Glomerular visceral epithelial cell (primary cell): Measurements from ENCODE around the gene OTOP2.

ENCODE experiments used
- DNase-seq: peaks from one replicate; pipeline ENCODE4 v3.0.0-alpha.2; 2016; ENCODE audit errors: extremely low spot score

Gene OTOP2

GRCh38 chr17:74971069-74971841, 47.2 kb downstream of the OTOP2 start:
- DNase-seq = no peak

DNA sequence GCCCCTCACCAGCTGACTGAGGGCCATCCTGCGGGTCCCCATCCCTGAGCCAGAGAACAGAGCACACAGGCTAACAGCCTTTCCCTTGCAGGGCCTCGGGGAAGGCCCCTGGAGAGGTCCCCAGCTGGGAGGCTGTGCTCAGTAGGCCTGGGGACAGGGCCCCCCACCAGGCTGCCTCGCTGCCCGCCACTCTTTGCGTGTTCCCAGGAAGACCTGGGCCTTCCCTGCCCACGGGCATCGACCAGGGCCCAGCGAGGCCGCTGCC, 47.7 kb downstream of the OTOP2 start:
- no peak for DNase-seq

GRCh38 chr17:74972107-74972972, 48.3 kb downstream of the OTOP2 start, which contains the start of gene HID1:
HID1 (minus strand) TSS chr17:74972759; CDS start chr17:74972656, 103 bp downstream.
- peak; percentile 39 for DNase-seq

- DNase-seq = no peak
Observed at GRCh38 chr17:74972973-74973328, 48.9 kb downstream of the OTOP2 start.

GRCh38 chr17:74975943-74976342, 51.9 kb downstream of the OTOP2 start:
- no peak for DNase-seq

GRCh38 chr17:74977802-74978201, 53.7 kb downstream of the OTOP2 start:
- no peak for DNase-seq

- no peak for DNase-seq
Observed at GRCh38 chr17:74978240-74978639, 54.2 kb downstream of the OTOP2 start.

DNA sequence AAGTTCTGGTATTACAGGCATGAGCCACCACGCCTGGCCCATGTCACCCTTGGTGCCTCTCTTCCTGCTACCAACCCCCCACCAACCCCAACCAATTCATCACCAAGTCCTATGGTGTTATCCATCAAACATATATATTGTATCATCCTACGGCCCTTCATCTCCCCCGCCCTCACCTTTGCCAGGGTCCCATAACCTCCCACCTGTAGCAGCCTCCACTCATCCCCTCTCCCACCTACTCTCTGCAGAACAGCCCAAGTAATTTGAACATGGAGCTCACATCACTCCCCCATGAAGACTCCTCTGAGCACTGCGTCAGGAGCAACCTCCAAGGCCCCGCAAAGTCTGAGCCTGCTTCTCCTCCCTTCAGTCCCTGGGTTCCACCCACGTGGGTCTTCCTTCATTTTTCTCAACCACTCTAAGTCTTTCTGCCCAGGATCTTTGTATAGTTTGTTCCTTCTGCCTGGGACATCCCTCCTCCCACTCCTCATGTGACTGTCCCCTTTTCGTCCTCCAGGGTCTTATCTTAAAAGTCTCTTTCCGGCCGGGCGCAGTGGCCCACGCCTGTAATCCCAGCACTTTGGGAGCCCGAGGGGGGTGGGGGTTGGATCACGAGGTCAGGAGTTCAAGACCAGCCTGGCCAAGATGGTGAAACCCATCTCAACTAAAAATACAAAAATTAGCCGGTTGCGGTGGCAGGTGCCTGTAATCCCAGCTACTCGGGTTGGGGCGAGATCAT, 55.5 kb downstream of the OTOP2 start:
- DNase-seq = no peak

DNA sequence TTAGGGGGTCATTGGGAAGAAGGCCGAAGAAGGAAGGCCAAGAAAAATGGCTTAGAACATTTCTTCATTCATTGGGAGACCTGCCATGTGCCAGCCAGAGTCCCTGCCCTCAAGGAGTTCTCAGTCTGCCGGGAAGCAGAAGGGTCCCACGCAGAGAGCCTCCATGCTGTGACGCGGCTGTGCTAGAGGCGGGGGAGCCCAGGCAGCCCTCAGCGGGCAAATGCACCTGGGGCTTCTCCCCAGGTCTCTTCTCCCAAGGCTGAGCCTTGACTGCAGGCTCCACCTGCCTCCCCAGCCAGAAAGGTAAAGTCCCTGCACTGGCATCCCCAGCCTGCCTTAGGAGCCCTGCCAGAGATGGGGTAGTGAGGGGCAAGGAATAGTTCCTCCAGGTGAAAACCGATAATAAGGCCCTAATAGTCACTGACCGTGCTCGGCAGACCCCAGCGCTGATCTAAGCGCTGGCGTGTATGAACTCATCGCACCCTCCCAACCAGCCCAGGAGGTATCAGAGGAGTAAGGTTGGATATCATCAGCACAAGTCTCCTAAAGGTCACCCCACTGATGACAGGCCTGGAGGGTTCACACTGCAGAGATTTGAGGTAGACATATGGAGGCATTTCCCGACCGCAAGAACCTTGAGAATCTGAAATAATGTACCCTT, 57.4 kb downstream of the OTOP2 start:
- no peak for DNase-seq

GRCh38 chr17:74981979-74982662, 58.0 kb downstream of the OTOP2 start:
- peak; percentile 79 for DNase-seq

GRCh38 chr17:74982663-74983313, 58.7 kb downstream of the OTOP2 start:
- DNase-seq = peak; percentile 37
